ENCODE measurements around the gene LYST.

DNA sequence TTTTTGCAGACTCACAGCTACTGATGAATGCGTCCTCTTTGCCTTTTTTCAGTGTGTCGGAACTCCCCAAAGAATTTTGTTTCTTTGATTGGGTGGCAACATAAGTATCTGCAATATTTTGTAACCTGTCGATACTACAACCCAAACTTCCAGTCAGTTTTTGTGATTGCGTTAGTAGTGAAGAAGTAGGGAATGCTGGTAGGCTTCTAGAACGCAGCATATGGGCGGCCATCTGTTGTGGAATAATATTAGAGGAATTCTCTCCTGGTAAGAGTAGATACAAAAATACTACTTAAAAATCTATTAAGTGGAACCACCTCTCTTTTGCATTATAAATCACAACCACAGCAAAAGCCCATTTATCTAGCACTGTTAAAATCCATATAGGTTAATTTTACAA, 107.4 kb downstream of the LYST start:
- TF ChIP-seq, protein P1, sequence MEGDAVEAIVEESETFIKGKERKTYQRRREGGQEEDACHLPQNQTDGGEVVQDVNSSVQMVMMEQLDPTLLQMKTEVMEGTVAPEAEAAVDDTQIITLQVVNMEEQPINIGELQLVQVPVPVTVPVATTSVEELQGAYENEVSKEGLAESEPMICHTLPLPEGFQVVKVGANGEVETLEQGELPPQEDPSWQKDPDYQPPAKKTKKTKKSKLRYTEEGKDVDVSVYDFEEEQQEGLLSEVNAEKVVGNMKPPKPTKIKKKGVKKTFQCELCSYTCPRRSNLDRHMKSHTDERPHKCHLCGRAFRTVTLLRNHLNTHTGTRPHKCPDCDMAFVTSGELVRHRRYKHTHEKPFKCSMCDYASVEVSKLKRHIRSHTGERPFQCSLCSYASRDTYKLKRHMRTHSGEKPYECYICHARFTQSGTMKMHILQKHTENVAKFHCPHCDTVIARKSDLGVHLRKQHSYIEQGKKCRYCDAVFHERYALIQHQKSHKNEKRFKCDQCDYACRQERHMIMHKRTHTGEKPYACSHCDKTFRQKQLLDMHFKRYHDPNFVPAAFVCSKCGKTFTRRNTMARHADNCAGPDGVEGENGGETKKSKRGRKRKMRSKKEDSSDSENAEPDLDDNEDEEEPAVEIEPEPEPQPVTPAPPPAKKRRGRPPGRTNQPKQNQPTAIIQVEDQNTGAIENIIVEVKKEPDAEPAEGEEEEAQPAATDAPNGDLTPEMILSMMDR (IDR thresholded peaks at IDR 0.05): no peak
- TF ChIP-seq POLR2A (IDR thresholded peaks at IDR 0.05): no peak
- TF ChIP-seq POLR2AphosphoS5 (IDR thresholded peaks at IDR 0.05): no peak

Data from stomach (tissue), 4 donors.